CD14-positive monocyte (primary cell): Measurements from ENCODE around the gene YIPF3. TPM values are rescaled to one million over a fixed set of nuclear protein-coding genes. Genes with fewer than 3 reads are reported as not detected.
"Not testable (repeated sequence)": the region's sequence is repeated elsewhere in the genome, so short reads cannot be mapped to it uniquely, and the experiment has no call there.

Experiments
- DNase-seq, 3 donors: peaks; one replicate each; pipeline ENCODE4 v3.0.0-alpha.2; 2011 to 2022
- H2AFZ ChIP-seq: 2 replicates; pipeline ENCODE4 v1.6.0; 2012; ENCODE audit warnings: mild to moderate bottlenecking, low read depth, low read length, inconsistent platforms; ENCODE audit not compliant: insufficient read depth, poor library complexity, severe bottlenecking
- H3K27ac ChIP-seq, 2 donors: 1 replicate in 1 of 2; 2 replicates in 1 of 2; pipeline ENCODE4 v1.5.1; 2012 to 2013; ENCODE audit warnings: low read length in 2 of 2, control low read depth in 1 of 2, inconsistent platforms in 1 of 2, low read depth in 1 of 2, mild to moderate bottlenecking in 1 of 2
- H3K27me3 ChIP-seq, 2 donors: one replicate each; pipeline versions ENCODE4 v1.6.0 to v1.6.1; 2011 to 2013; ENCODE audit warnings: low read length in 2 of 2; ENCODE audit not compliant: control insufficient read depth in 2 of 2, insufficient read depth in 2 of 2
- H3K36me3 ChIP-seq, 2 donors: replicated peaks in 1 of 2; 1 replicate in 1 of 2; 2 replicates in 1 of 2; pipeline versions ENCODE4 v1.5.1 to v1.6.1; 2012 to 2013; ENCODE audit warnings: low read length in 2 of 2, control low read depth in 1 of 2, inconsistent platforms in 1 of 2, mild to moderate bottlenecking in 1 of 2; ENCODE audit not compliant: insufficient read depth in 2 of 2, control insufficient read depth in 1 of 2
- H3K4me1 ChIP-seq, 2 donors: 1 replicate in 1 of 2; 2 replicates in 1 of 2; pipeline versions ENCODE4 v1.5.1 to v1.6.1; 2012 to 2013; ENCODE audit warnings: low read length in 2 of 2, control low read depth in 1 of 2, inconsistent platforms in 1 of 2, mild to moderate bottlenecking in 1 of 2, moderate library complexity in 1 of 2; ENCODE audit not compliant: insufficient read depth in 2 of 2, control insufficient read depth in 1 of 2
- H3K4me2 ChIP-seq: replicated peaks from 2 replicates; pipeline ENCODE3; 2012; ENCODE audit warnings: low read length, moderate library complexity, mild to moderate bottlenecking; ENCODE audit not compliant: poor library complexity, severe bottlenecking; ENCODE audit errors: extremely low read depth
- H3K4me3 ChIP-seq, 3 experiments: fragments of 200-600 bp in 1 of 3; sonication (generic) in 1 of 3; replicated peaks in 1 of 3; 1 replicate in 2 of 3; 2 replicates in 1 of 3; pipeline ENCODE4 v1.5.1; 2011 to 2013; ENCODE audit warnings: low read length in 3 of 3, mild to moderate bottlenecking in 3 of 3, control low read depth in 2 of 3, low read depth in 2 of 3, inconsistent platforms in 1 of 3, moderate library complexity in 1 of 3
- H3K79me2 ChIP-seq: 2 replicates; pipeline ENCODE4 v1.6.0; 2012; ENCODE audit warnings: mild to moderate bottlenecking, control low read depth, inconsistent platforms, low read length, moderate library complexity; ENCODE audit not compliant: insufficient read depth
- H3K9ac ChIP-seq: 2 replicates; pipeline ENCODE4 v1.6.0; 2017; ENCODE audit warnings: low read length, mild to moderate bottlenecking; ENCODE audit not compliant: insufficient read depth, poor library complexity, severe bottlenecking
- H3K9me3 ChIP-seq, 2 donors: replicated peaks in 1 of 2; 1 replicate in 1 of 2; 2 replicates in 1 of 2; pipeline versions ENCODE4 v1.5.1 to v1.6.1; 2012 to 2013; ENCODE audit warnings: low read length in 2 of 2, control low read depth in 1 of 2; ENCODE audit not compliant: control insufficient read depth in 1 of 2, insufficient read depth in 1 of 2
- H4K20me1 ChIP-seq: 2 replicates; pipeline ENCODE4 v1.6.0; 2012; ENCODE audit warnings: mild to moderate bottlenecking, low read length, control low read depth, moderate library complexity; ENCODE audit not compliant: insufficient read depth
- H3K27ac Mint-ChIP-seq, 7 donors: one replicate each; pipeline ENCODE4 v1.8.0; 2020; ENCODE audit warnings: mild to moderate bottlenecking in 7 of 7, mixed read lengths in 7 of 7, moderate library complexity in 6 of 7, inconsistent platforms in 2 of 7
- H3K27me3 Mint-ChIP-seq, 3 donors: one replicate each; pipeline ENCODE4 v1.8.0; 2021 to 2022; ENCODE audit warnings: low read depth in 3 of 3, mild to moderate bottlenecking in 3 of 3, mixed read lengths in 3 of 3, moderate library complexity in 3 of 3, inconsistent platforms in 1 of 3
- H3K36me3 Mint-ChIP-seq, 2 donors: one replicate each; pipeline ENCODE4 v1.8.0; 2020; ENCODE audit warnings: mixed read lengths in 2 of 2, inconsistent platforms in 1 of 2, mild to moderate bottlenecking in 1 of 2
- H3K4me1 Mint-ChIP-seq: one replicate; pipeline ENCODE4 v1.8.0; 2020; ENCODE audit warnings: mild to moderate bottlenecking, mixed read lengths
- H3K4me3 Mint-ChIP-seq, 2 donors: one replicate each; pipeline ENCODE4 v1.8.0; 2020; ENCODE audit warnings: mild to moderate bottlenecking in 2 of 2, mixed read lengths in 2 of 2, moderate library complexity in 1 of 2
- H3K9me3 Mint-ChIP-seq, 7 donors: one replicate each; pipeline ENCODE4 v1.8.0; 2020 to 2022; ENCODE audit warnings: mixed read lengths in 7 of 7, mild to moderate bottlenecking in 6 of 7, moderate library complexity in 6 of 7, inconsistent platforms in 2 of 7
- WGBS: methylation state at CpG from one replicate; pipeline ENCODE4 v1.1.5; 2013; ENCODE audit warnings: missing lambda C conversion rate; ENCODE audit not compliant: insufficient coverage; 5-methylcytosine and 5-hydroxymethylcytosine counted together
- intact Hi-C, 2 donors: fragments of 100-400 bp; cut with micrococcal nuclease; formaldehyde crosslinking; loops; one replicate each; pipeline versions ENCODE4 v1.15.0 to v1.15.1; 2023
- polyA plus RNA-seq, 3 donors: library from polyadenylated mRNA; depleted of rRNA in 1 of 3; unstranded in 2 of 3; stranded (reverse) in 1 of 3; fragments of 300-500 nt in 2 of 3; fragments of >200 nt in 1 of 3; fragmentation: Illumina TruSeq in 2 of 3; gene quantifications; 1 replicate in 2 of 3; 2 replicates in 1 of 3; pipeline ENCODE4 v1.2.3, GENCODE V29; 2012 to 2021
- TF ChIP-seq, protein P1 (sequence below): fragments of 200-600 bp; IDR thresholded peaks from one replicate; pipeline ENCODE4 v1.8.0; 2022; ENCODE audit warnings: antibody characterized with exemption, mild to moderate bottlenecking

YIPF3 gene
- polyA plus RNA-seq, 3 donors: 112 to 126 (median 123) TPM

DNA sequence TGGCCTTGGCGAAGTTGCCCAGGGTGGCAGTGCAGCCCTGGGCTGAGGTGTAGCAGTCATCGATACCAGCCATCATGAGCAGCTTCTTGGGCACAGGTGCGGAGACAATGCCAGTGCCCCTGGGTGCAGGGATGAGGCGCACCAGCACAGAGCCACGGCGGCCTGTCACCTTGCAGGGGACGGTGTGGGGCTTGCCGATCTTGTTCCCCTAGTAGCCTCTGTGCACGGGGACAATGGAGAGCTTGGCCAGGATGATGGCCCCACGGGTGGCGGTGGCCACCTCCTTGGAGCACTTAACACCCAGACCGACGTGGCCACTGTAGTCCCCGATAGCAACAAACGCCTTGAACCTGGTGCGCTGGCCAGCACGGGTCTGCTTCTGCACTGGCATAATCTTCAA is 22.3 kb upstream of the YIPF3 start:
- WGBS: 100% methylated on average over 4 of the region's 17 CpGs
- H3K4me3 Mint-ChIP-seq, intact Hi-C loops: not testable (repeated sequence)

DNA sequence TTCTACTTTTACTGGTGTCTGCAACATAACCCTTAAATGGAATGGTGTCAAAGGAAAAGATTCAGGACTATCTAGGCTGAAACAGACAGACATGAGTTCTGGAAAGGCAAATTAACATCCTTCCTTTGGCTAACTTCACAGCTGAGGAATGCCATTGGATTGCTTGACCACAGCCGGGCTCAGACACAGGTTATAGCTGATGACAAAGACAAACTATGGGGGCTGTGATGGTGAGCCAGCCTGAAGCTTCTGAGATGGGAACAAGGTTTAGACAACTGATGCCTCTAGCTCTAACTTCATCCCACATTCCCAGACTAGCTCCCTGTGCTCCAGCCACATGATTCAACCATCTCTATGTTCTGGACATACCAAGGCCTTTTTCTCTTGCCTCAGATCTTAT is 15.5 kb upstream of the YIPF3 start:
- Mint-ChIP-seq H3K27me3 (peaks cover 0 to 2% (median 0%) of the 10 kb centered on the region in 3 donors), H3K9me3 (no peaks in the 10 kb centered on the region), H3K36me3 (peaks cover 53 to 65% of the 10 kb centered on the region in 2 donors), H3K4me3 (no peak overlapping the region), H3K27ac (no peak overlapping the region), H3K4me1 (no peaks in the 10 kb centered on the region)
- Histone ChIP-seq H3K27me3 (no peaks in the 10 kb centered on the region), H3K27ac (no peak overlapping the region), H2AFZ (no peak overlapping the region), H4K20me1 (no peaks in the 10 kb centered on the region), H3K9ac (no peak overlapping the region), H3K4me3 (no peak overlapping the region), H3K9me3 (no peaks in the 10 kb centered on the region), H3K36me3 (peaks cover 45 to 71% of the 10 kb centered on the region in 2 donors), H3K79me2 (no peaks in the 10 kb centered on the region), H3K4me2 (no peak overlapping the region), H3K4me1 (no peaks in the 10 kb centered on the region)
- intact Hi-C loops: no loop called here
- DNase-seq: no peak
- TF ChIP-seq, protein P1, sequence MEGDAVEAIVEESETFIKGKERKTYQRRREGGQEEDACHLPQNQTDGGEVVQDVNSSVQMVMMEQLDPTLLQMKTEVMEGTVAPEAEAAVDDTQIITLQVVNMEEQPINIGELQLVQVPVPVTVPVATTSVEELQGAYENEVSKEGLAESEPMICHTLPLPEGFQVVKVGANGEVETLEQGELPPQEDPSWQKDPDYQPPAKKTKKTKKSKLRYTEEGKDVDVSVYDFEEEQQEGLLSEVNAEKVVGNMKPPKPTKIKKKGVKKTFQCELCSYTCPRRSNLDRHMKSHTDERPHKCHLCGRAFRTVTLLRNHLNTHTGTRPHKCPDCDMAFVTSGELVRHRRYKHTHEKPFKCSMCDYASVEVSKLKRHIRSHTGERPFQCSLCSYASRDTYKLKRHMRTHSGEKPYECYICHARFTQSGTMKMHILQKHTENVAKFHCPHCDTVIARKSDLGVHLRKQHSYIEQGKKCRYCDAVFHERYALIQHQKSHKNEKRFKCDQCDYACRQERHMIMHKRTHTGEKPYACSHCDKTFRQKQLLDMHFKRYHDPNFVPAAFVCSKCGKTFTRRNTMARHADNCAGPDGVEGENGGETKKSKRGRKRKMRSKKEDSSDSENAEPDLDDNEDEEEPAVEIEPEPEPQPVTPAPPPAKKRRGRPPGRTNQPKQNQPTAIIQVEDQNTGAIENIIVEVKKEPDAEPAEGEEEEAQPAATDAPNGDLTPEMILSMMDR: no peak
- no CpG with 5 or more reads among the region's 1 CpG for WGBS

More for the DNA sequence above, 22.3 kb upstream of the YIPF3 start:
- H3K9me3 ChIP-seq, H4K20me1 ChIP-seq, H3K4me3 ChIP-seq, H3K27me3 ChIP-seq, H3K9ac ChIP-seq, H2AFZ ChIP-seq, DNase-seq, H3K4me2 ChIP-seq, H3K27ac Mint-ChIP-seq, H3K4me1 Mint-ChIP-seq, H3K9me3 Mint-ChIP-seq, H3K27ac ChIP-seq, H3K4me1 ChIP-seq, H3K27me3 Mint-ChIP-seq, H3K79me2 ChIP-seq: not testable (repeated sequence)
- H3K36me3 Mint-ChIP-seq: peaks cover 44 to 76% of the 10 kb centered on the region in 2 donors
- peaks cover 39 to 60% of the 10 kb centered on the region in 2 donors for H3K36me3 ChIP-seq
